NT2/D1 (cell line): Measurements from ENCODE around the gene CHST8.

ENCODE experiments used
- DNase-seq: peaks from one replicate; pipeline ENCODE4 v3.0.0-alpha.2; 2011; ENCODE audit warnings: low read depth, low spot score
- H3K27me3 ChIP-seq: 2 replicates; pipeline ENCODE4 v1.6.0; 2011; ENCODE audit warnings: mild to moderate bottlenecking; ENCODE audit not compliant: insufficient read length, insufficient read depth
- H3K36me3 ChIP-seq: 2 replicates; pipeline ENCODE4 v1.6.1; 2011; ENCODE audit warnings: mild to moderate bottlenecking, low read length, mixed read lengths; ENCODE audit not compliant: insufficient read depth, insufficient read length
- H3K4me1 ChIP-seq: 2 replicates; pipeline ENCODE4 v1.5.1; 2011; ENCODE audit not compliant: insufficient read depth, insufficient read length
- H3K4me3 ChIP-seq: 2 replicates; pipeline ENCODE4 v1.5.1; 2011; ENCODE audit warnings: low read depth; ENCODE audit not compliant: insufficient read length
- H3K9ac ChIP-seq: 2 replicates; pipeline ENCODE4 v1.6.0; 2011; ENCODE audit warnings: low read depth; ENCODE audit not compliant: insufficient read length
- H3K9me3 ChIP-seq: 2 replicates; pipeline ENCODE4 v1.5.1; 2011; ENCODE audit warnings: mild to moderate bottlenecking, low read length; ENCODE audit not compliant: insufficient read depth
- SUZ12 ChIP-seq: IDR thresholded peaks from 2 replicates; pipeline ENCODE4 v1.6.1; 2011; ENCODE audit not compliant: insufficient read length, insufficient read depth; ENCODE audit errors: extremely low read depth
- YY1 ChIP-seq: IDR thresholded peaks from 2 replicates; pipeline ENCODE4 v1.6.1; 2011; ENCODE audit not compliant: insufficient read length, insufficient read depth
- ZNF274 ChIP-seq: IDR thresholded peaks from 2 replicates; pipeline ENCODE4 v1.6.1; 2011; ENCODE audit warnings: mild to moderate bottlenecking, low read depth, low read length

The CHST8 gene

GRCh38 chr19:33621811-33622504, at the start of gene CHST8:
Gene CHST8 (plus strand): TSS chr19:33621953. CDS start chr19:33689262, 67,309 bp downstream.
- no peak for TF ChIP-seq SUZ12
- no peak for TF ChIP-seq ZNF274
- no peak for TF ChIP-seq YY1
- Histone ChIP-seq H3K36me3 (no peaks in the 10 kb centered on the region), H3K4me3 (peak within 1 kb of the TSS; percentile 53), H3K27me3 (peaks cover 68% of the 10 kb centered on the region), H3K4me1 (peaks cover 3% of the 10 kb centered on the region), H3K9ac (peak within 1 kb of the TSS; percentile 79), H3K9me3 (no peaks in the 10 kb centered on the region)
- DNase-seq, result peak; percentile 28

- Histone ChIP-seq H3K4me1 (no peaks in the 10 kb centered on the region), H3K36me3 (no peaks in the 10 kb centered on the region), H3K9ac (no peak overlapping the region), H3K9me3 (peaks cover 27% of the 10 kb centered on the region; the same call in 1 of the 2 replicates), H3K27me3 (no peaks in the 10 kb centered on the region), H3K4me3 (no peak overlapping the region)
- DNase-seq, result no peak
- TF ChIP-seq ZNF274 (no peak), YY1 (no peak), SUZ12 (no peak)
Observed at GRCh38 chr19:33572929-33573328, 48.8 kb upstream of the CHST8 start.

DNA sequence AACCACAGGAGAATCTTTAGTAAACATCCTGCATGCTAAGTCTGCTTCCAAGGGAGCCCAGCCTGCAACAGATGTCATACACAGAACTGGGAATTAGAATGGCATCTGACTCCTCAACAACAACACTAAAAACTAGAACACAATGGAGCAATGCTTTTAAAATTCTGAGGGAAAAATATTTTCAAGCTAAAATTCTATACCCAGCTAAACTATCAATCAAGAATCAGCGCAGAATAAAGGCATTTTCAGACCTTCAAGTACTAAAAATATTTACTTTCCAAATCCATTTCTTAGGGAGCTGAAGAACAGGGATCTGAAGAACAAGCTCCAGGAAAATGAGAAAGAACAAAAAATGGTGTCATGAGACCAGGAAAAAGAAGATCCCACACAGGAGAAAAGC, 46.9 kb upstream of the CHST8 start:
- H3K36me3 ChIP-seq, result no peaks in the 10 kb centered on the region
- H3K27me3 ChIP-seq, result no peaks in the 10 kb centered on the region
- DNase-seq, result no peak
- no peaks in the 10 kb centered on the region for H3K4me1 ChIP-seq
- H3K4me3 ChIP-seq, result no peak overlapping the region
- H3K9ac ChIP-seq, result no peak overlapping the region
- TF ChIP-seq ZNF274 (no peak), SUZ12 (no peak), YY1 (no peak)
- peaks cover 27% of the 10 kb centered on the region; the same call in 1 of the 2 replicates for H3K9me3 ChIP-seq

GRCh38 chr19:33578697-33579096, 43.1 kb upstream of the CHST8 start:
- Histone ChIP-seq H3K4me3 (no peak overlapping the region), H3K9me3 (peaks cover 18% of the 10 kb centered on the region; the same call in 1 of the 2 replicates), H3K9ac (no peak overlapping the region), H3K4me1 (peaks cover 3% of the 10 kb centered on the region), H3K27me3 (no peaks in the 10 kb centered on the region), H3K36me3 (no peaks in the 10 kb centered on the region)
- no peak for DNase-seq
- no peak for TF ChIP-seq ZNF274
- no peak for TF ChIP-seq YY1
- TF ChIP-seq SUZ12, result no peak

DNA sequence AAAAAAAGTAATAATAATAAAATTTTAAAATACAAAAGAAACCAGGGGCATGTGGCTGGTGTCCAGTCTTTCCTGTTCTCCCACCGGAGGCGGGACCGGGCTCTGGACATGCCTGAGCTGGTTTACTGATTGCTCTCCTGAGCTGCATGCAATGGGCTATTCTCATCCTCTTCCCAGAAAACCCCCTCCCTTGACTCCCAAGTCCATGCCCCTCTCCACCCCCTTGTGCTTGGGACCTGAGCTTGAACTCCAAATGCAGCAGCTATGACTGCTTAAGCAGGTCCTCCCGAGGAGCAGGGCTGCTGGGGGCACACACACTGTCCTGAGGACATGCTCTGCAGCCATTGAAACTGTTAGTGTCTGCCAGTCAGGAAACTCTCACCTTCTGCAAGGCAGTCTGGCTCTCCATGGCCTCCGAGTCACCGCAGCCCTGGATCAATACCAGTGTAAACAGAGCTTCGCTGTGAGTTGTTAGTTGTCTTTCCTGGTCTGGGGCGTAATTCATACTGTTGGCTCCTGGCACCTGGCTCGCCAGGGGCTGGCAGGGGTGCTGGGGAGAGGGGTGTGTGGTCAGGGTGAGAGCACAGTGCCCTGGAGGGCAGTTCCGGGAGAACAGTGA, 41.6 kb upstream of the CHST8 start:
- DNase-seq, result no peak
- Histone ChIP-seq H3K4me1 (peaks cover 3% of the 10 kb centered on the region), H3K9ac (no peak overlapping the region), H3K4me3 (no peak overlapping the region), H3K36me3 (no peaks in the 10 kb centered on the region), H3K9me3 (peaks cover 3% of the 10 kb centered on the region; the same call in 1 of the 2 replicates), H3K27me3 (no peaks in the 10 kb centered on the region)
- no peak for TF ChIP-seq YY1
- TF ChIP-seq SUZ12, result no peak
- no peak for TF ChIP-seq ZNF274

DNA sequence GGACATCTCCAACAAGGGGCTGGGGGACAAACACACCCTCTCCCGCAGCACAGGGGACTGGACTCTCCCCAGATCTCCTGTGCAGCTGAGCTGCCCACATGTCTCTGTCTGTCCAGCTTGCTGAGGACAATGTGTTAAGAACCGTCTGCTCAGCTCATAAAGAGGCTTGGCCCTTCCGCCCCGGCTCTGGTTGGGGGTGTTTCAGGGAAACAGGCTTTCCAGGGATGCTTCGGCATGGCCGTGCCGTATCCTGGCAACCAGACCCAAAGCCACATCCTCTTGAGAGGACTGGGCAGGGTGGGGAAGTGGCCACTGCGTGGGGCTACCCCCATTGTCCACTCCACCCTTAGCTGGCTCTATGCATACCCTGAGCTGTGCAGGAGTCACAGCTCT, 41.1 kb upstream of the CHST8 start:
- TF ChIP-seq ZNF274 (no peak), SUZ12 (no peak), YY1 (no peak)
- Histone ChIP-seq H3K9me3 (no peaks in the 10 kb centered on the region), H3K4me3 (no peak overlapping the region), H3K36me3 (no peaks in the 10 kb centered on the region), H3K27me3 (no peaks in the 10 kb centered on the region), H3K4me1 (peaks cover 3% of the 10 kb centered on the region), H3K9ac (no peak overlapping the region)
- no peak for DNase-seq

- DNase-seq, result no peak
Observed at GRCh38 chr19:33582914-33583313, 38.8 kb upstream of the CHST8 start.

More at GRCh38 chr19:33582914-33583313, 38.8 kb upstream of the CHST8 start:
- H3K36me3 ChIP-seq, result no peaks in the 10 kb centered on the region
- H3K4me1 ChIP-seq, result peaks cover 3% of the 10 kb centered on the region
- TF ChIP-seq ZNF274 (no peak), SUZ12 (no peak), YY1 (no peak)
- no peaks in the 10 kb centered on the region for H3K9me3 ChIP-seq
- H3K27me3 ChIP-seq, result no peaks in the 10 kb centered on the region
- no peak overlapping the region for H3K4me3 ChIP-seq
- H3K9ac ChIP-seq, result no peak overlapping the region
